ENCODE results near the gene APOBEC3B. TPM values are rescaled to one million over a fixed set of nuclear protein-coding genes. Genes with fewer than 3 reads are reported as not detected.

The APOBEC3B gene
- total RNA-seq, 4 donors from 2014 or later: not detected

DNA sequence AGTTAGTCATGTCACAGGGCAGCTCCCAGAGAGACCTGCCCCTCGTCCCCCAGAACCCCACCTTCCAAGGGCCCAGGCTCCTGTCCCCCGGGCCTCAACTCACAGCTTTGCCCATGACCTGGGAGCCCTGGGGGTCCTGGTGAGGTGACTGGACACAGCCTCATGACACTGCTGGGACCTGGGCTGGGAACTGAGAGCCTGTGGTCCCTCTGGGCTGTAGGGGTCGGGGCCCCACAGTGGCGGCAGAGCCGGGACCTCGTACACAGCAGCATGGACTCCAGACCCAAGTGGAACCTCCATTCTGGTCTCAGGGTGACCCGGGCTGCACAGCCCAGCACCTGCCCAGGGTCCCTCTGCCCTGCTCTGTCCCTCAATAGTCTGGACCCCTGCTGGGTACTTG lies 17.8 kb upstream of the APOBEC3B start:
- no peak overlapping the region for H3K27ac ChIP-seq

DNA sequence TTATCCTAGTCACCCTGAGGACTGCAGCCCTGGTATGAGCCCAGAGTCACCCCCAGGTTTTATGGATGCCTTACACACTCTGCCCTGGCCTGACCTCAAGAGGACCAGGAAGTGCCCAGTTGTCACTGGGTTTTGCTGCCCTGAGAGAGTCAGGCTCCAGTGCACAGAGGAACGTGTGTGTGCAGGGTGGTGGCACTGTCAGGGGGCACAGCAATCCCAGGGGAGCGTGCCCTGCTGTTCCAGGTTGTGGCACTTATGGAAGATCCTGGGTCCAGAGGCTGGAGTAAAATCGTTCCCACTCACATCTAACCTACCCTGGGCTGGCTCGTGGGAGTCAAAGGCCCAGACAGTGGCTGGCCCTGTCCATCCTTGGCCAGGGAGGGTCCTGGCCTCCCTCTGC lies 17.2 kb upstream of the APOBEC3B start:
- H3K4me1 ChIP-seq: no peaks in the 10 kb centered on the region
- H3K27me3 ChIP-seq: no peaks in the 10 kb centered on the region
- H3K9me3 ChIP-seq: no peaks in the 10 kb centered on the region
- no peak overlapping the region for H3K27ac ChIP-seq
- 75% methylated on average over 2 of the region's 4 CpGs; no CpG with 5 or more reads in 1 of the 2 donors for WGBS, 2 donors (ENCODE audit: low coverage in 1 of 2)
- H3K4me3 ChIP-seq: no peak overlapping the region
- TF ChIP-seq, protein P1, sequence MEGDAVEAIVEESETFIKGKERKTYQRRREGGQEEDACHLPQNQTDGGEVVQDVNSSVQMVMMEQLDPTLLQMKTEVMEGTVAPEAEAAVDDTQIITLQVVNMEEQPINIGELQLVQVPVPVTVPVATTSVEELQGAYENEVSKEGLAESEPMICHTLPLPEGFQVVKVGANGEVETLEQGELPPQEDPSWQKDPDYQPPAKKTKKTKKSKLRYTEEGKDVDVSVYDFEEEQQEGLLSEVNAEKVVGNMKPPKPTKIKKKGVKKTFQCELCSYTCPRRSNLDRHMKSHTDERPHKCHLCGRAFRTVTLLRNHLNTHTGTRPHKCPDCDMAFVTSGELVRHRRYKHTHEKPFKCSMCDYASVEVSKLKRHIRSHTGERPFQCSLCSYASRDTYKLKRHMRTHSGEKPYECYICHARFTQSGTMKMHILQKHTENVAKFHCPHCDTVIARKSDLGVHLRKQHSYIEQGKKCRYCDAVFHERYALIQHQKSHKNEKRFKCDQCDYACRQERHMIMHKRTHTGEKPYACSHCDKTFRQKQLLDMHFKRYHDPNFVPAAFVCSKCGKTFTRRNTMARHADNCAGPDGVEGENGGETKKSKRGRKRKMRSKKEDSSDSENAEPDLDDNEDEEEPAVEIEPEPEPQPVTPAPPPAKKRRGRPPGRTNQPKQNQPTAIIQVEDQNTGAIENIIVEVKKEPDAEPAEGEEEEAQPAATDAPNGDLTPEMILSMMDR (IDR thresholded peaks at IDR 0.05): no peak
- TF ChIP-seq EP300 (IDR thresholded peaks at IDR 0.05) (no peak), POLR2A (IDR thresholded peaks at IDR 0.05) (no peak), POLR2AphosphoS5 (IDR thresholded peaks at IDR 0.05) (no peak)
- no peak for ATAC-seq
- no peaks in the 10 kb centered on the region for H3K36me3 ChIP-seq

More for the DNA sequence above, 17.8 kb upstream of the APOBEC3B start:
- Histone ChIP-seq H3K36me3 (no peaks in the 10 kb centered on the region), H3K27me3 (no peaks in the 10 kb centered on the region), H3K4me3 (no peak overlapping the region), H3K9me3 (no peaks in the 10 kb centered on the region), H3K4me1 (no peaks in the 10 kb centered on the region)
- ATAC-seq: no peak
- TF ChIP-seq POLR2A (IDR thresholded peaks at IDR 0.05) (no peak), POLR2AphosphoS5 (IDR thresholded peaks at IDR 0.05) (no peak), EP300 (IDR thresholded peaks at IDR 0.05) (no peak)
- TF ChIP-seq, protein P1 (IDR thresholded peaks at IDR 0.05): no peak
- WGBS, 2 donors (ENCODE audit: low coverage in 1 of 2): no CpG with 5 or more reads among the region's 7 CpGs

DNA sequence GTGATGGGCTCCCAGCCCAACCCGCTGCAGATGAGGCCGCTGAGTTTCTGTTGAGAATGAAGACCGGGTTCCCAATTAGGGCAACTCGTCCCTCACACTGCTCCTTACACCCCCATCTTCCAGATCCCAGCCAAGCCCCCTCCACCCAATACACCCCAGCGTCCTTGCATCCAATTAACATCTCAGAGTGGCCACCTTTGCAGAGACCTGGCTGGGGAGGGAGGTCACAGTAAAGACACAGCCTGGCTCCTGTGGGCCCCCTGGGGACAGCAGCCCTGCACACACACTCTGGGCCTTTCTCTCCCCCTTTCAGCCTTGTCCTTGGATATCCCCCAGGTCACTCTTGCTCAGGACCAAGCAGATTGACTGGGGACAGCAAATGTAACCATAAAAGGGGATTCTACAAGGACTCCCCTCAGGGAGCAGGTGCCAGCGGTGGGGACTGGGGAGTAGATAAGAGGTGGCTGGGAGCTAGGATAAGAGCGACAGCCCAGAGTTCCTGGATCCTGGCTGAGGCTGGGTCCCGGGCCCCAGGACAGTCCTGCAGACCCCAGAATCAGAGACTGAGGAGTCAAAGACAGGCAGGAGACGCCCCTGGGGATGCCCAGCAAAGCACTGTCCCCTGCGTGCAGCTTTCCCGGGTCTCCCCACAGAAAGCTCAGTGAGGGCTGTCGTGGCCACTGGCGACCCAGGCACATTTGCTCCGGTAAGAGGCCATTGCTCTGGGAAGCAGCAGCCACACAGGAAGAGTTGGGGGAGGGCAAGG lies 16.4 kb upstream of the APOBEC3B start:
- H3K27ac ChIP-seq: no peak overlapping the region
- H3K27me3 ChIP-seq: no peaks in the 10 kb centered on the region
- H3K9me3 ChIP-seq: no peaks in the 10 kb centered on the region
- H3K4me1 ChIP-seq: no peaks in the 10 kb centered on the region
- ATAC-seq: no peak
- WGBS, 2 donors (ENCODE audit: low coverage in 1 of 2): 91% methylated on average over 6 of the region's 14 CpGs; no CpG with 5 or more reads in 1 of the 2 donors
- TF ChIP-seq POLR2A (IDR thresholded peaks at IDR 0.05): no peak
- TF ChIP-seq POLR2AphosphoS5 (IDR thresholded peaks at IDR 0.05): no peak
- TF ChIP-seq EP300 (IDR thresholded peaks at IDR 0.05): no peak
- TF ChIP-seq, protein P1 (IDR thresholded peaks at IDR 0.05): no peak
- H3K4me3 ChIP-seq: no peak overlapping the region
- H3K36me3 ChIP-seq: no peaks in the 10 kb centered on the region

DNA sequence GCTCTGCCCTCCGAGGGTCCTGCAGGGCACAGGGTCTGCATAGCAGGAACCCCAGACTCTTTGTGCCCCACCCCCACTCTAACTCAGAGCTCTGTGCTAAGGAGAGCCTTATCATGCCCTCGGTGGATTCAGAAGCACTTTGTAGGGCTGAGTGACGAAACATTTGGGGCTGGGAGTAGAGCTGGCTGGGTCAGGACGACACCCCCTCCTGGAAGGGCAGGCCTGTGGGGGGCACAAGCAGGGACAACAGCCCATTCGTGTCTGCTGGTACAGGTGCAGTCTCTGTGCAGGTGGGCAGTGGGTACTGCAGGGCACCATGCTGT lies 15.8 kb upstream of the APOBEC3B start:
- H3K9me3 ChIP-seq: no peaks in the 10 kb centered on the region
- no peak for ATAC-seq
- no peaks in the 10 kb centered on the region for H3K27me3 ChIP-seq
- TF ChIP-seq POLR2A (IDR thresholded peaks at IDR 0.05) (no peak), POLR2AphosphoS5 (IDR thresholded peaks at IDR 0.05) (no peak), EP300 (IDR thresholded peaks at IDR 0.05) (no peak)
- TF ChIP-seq, protein P1 (IDR thresholded peaks at IDR 0.05): no peak
- no peaks in the 10 kb centered on the region for H3K4me1 ChIP-seq
- no peak overlapping the region for H3K27ac ChIP-seq
- no peak overlapping the region for H3K4me3 ChIP-seq
- H3K36me3 ChIP-seq: no peaks in the 10 kb centered on the region
- WGBS, 2 donors (ENCODE audit: low coverage in 1 of 2): no CpG with 5 or more reads among the region's 5 CpGs

DNA sequence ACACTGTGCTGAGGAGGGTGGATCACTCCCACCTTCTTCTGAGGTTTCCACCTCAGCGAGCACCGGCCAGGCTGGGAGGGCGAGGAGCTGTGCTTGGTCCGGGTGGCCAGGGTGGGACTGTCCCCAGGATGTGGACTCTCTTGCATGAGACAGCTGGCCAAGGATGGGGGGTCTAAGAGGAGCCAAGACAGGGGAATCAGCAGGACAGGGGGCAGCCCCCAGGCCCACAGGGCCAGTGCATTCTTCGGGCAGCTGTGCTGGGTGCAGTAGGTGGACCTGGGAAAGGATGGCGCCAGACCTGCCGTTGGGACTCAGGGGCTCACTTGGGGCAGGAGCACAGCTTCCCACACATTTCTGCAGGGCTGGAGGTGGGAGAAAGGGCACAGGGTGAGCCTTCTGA lies 15.2 kb upstream of the APOBEC3B start:
- H3K4me3 ChIP-seq: no peak overlapping the region
- no CpG with 5 or more reads among the region's 7 CpGs for WGBS, 2 donors (ENCODE audit: low coverage in 1 of 2)

More for the DNA sequence above, 15.2 kb upstream of the APOBEC3B start:
- no peak for ATAC-seq
- no peak overlapping the region for H3K27ac ChIP-seq
- H3K4me1 ChIP-seq: no peaks in the 10 kb centered on the region
- H3K27me3 ChIP-seq: no peaks in the 10 kb centered on the region
- H3K36me3 ChIP-seq: no peaks in the 10 kb centered on the region
- no peak for TF ChIP-seq POLR2AphosphoS5 (IDR thresholded peaks at IDR 0.05)
- TF ChIP-seq POLR2A (IDR thresholded peaks at IDR 0.05): no peak
- TF ChIP-seq EP300 (IDR thresholded peaks at IDR 0.05): no peak
- TF ChIP-seq, protein P1 (IDR thresholded peaks at IDR 0.05): no peak
- H3K9me3 ChIP-seq: no peaks in the 10 kb centered on the region
